ENCODE measurements around the gene SPDYE2.
"Not testable (repeated sequence)": the region's sequence is repeated elsewhere in the genome, so short reads cannot be mapped to it uniquely, and the experiment has no call there.

Gene SPDYE2

DNA sequence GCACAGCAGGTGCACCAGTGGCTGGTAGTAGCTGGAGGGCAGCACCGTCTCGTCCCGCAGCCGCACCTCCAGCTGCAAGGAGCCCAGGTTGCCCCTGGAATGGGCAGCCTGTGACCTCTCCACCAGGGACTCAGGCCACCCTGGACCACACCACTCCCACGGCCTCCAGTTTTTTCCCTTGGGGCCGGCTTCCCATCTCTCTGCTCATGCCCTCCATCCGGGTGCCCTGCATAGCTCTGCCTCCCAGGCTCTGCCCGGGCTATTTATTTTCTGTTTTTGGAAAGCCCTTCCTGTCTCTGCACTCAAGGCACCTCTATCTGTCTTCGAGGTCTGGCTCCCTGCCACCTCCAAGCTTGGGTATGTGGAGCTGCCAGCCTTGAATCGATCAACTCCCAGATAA is 45.0 kb downstream of the SPDYE2 start:
- not testable (repeated sequence) for H3K4me1 Mint-ChIP-seq; H3K36me3 Mint-ChIP-seq (ENCODE audit: insufficient read depth); DNase-seq (ENCODE audit: low spot score in 2 of 2); H3K4me3 Mint-ChIP-seq; H3K9me3 Mint-ChIP-seq; H3K27me3 Mint-ChIP-seq; H3K27ac Mint-ChIP-seq (ENCODE audit: low read depth); ATAC-seq (replicated peaks; ENCODE audit: extremely low read depth, poor library complexity, severe bottlenecking)

DNA sequence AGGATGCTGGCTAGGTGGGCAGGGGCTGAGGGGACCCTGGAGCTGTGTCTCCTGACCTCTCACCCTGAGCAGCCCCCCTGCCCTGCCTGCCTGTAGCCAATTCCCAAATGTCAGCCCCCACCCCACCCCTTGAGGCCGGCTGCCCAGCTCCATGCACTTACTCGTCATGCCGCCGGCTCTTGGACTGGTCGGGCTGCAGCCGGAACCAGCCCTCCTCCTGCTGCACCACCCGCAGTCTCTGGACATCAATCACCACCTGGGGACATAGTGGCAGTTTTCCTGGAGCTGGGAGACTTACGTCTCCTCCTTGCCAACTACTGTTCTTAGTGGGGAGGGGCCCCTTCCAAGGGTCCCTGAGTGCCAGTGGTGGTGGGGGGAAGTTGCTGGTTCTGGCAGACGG is 48.7 kb downstream of the SPDYE2 start:
- not testable (repeated sequence) for H3K27me3 Mint-ChIP-seq; H3K36me3 Mint-ChIP-seq (ENCODE audit: insufficient read depth); H3K4me3 Mint-ChIP-seq; DNase-seq (ENCODE audit: low spot score in 2 of 2); H3K4me1 Mint-ChIP-seq; H3K27ac Mint-ChIP-seq (ENCODE audit: low read depth); ATAC-seq (replicated peaks; ENCODE audit: extremely low read depth, poor library complexity, severe bottlenecking); H3K9me3 Mint-ChIP-seq

DNA sequence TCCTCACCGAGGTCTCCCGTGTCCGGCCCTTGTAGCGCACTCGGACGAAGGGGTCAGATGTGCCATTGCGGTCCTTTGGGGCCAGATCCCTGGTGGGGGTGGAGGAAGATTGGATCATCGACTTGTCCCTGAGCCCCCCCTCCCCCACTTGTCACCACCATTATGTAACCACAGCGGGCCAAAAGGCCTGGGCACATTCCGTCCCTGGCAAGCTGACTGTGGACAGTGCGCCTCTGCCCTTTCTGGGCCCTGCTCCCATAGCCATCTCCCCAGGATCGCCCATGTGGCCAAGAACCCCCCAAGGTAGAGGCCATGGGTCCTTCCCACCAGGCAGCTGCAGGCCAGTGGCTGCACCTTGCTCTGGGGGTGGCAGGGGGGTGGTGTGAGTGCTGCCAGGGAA is 51.3 kb downstream of the SPDYE2 start:
- H3K27ac Mint-ChIP-seq (ENCODE audit: low read depth); H3K27me3 Mint-ChIP-seq; ATAC-seq (replicated peaks; ENCODE audit: extremely low read depth, poor library complexity, severe bottlenecking); H3K36me3 Mint-ChIP-seq (ENCODE audit: insufficient read depth); H3K4me1 Mint-ChIP-seq; H3K4me3 Mint-ChIP-seq; H3K9me3 Mint-ChIP-seq; DNase-seq (ENCODE audit: low spot score in 2 of 2): not testable (repeated sequence)

DNA sequence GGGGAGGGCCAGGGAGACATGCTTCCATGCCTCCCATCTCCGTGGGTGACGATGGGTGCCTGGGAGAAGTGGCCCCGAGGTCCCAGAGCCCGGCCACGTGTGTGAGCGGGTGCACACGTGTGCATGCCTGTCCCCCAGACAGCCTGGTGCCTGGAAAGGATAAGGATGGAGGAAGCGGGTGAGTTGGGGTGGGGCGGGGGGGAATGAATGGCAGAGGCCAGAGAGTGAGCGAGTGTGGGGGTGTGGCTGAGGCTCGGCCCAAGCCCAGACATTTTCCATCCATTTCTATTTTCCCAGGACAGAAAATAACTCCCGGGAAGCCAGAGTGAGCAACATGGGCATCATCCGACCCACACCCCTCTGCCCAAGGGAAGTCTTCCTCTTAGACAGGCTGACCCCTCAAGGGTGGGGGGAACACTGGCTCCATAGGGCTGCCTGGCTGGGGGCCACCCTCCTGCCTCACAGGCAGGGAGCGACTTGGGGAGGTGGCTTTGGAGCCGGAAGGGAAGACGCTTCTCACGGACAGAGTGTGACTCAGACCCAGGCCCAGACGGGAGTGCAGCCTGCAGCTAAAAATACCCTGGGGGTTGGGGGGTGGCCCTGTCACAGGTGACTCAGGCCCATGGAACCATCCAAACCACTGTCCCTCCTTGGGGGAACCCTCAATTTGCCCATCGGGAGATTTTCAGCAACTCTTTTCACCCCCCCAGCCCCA is 53.6 kb downstream of the SPDYE2 start:
- not testable (repeated sequence) for ATAC-seq (replicated peaks; ENCODE audit: extremely low read depth, poor library complexity, severe bottlenecking); DNase-seq (ENCODE audit: low spot score in 2 of 2); H3K4me1 Mint-ChIP-seq; H3K27me3 Mint-ChIP-seq; H3K9me3 Mint-ChIP-seq; H3K36me3 Mint-ChIP-seq (ENCODE audit: insufficient read depth); H3K27ac Mint-ChIP-seq (ENCODE audit: low read depth); H3K4me3 Mint-ChIP-seq

DNA sequence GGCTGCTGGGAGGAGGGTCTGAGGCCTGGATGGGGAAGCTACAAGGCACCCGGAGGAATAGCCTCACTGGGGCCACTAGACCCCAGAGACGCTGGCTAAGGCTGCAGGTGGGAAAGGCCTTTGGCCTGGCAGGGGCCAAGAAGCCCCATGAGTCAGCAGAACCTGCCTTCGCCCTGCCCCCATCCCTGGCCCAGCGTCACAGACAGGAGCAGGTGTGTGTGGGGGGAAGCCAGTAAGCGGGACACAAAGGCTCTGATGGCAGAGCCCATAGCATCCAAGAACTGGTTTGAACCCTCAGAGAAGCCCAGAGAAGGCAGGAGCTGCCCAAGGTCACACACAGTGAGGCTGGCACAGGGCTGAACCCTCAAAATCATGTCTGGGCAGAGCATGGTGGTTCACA is 55.8 kb downstream of the SPDYE2 start:
- not testable (repeated sequence) for H3K36me3 Mint-ChIP-seq (ENCODE audit: insufficient read depth); DNase-seq (ENCODE audit: low spot score in 2 of 2); H3K27me3 Mint-ChIP-seq; H3K4me1 Mint-ChIP-seq; H3K4me3 Mint-ChIP-seq; ATAC-seq (replicated peaks; ENCODE audit: extremely low read depth, poor library complexity, severe bottlenecking); H3K27ac Mint-ChIP-seq (ENCODE audit: low read depth); H3K9me3 Mint-ChIP-seq

DNA sequence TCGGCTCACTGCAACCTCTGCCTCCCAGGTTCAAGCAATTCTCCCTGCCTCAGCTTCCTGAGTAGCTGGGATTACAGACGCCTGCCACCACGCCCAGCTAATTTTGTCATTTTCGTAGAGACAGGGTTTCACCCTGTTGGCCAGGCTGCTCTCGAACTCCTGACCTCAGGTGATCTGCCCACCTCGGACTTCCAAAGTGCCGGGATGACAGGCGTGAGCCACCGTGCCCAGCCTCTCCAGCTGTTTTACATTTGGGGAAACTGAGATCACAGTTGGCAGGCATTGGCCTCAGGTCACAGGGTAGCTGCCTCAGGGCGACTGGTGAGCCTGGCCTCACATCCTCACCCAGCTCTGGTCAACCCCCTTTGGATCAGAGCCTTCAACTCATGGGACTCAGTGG is 58.7 kb downstream of the SPDYE2 start:
- H3K9me3 Mint-ChIP-seq; H3K4me3 Mint-ChIP-seq; H3K36me3 Mint-ChIP-seq (ENCODE audit: insufficient read depth); ATAC-seq (replicated peaks; ENCODE audit: extremely low read depth, poor library complexity, severe bottlenecking); H3K27ac Mint-ChIP-seq (ENCODE audit: low read depth); H3K4me1 Mint-ChIP-seq; H3K27me3 Mint-ChIP-seq; DNase-seq (ENCODE audit: low spot score in 2 of 2): not testable (repeated sequence)

DNA sequence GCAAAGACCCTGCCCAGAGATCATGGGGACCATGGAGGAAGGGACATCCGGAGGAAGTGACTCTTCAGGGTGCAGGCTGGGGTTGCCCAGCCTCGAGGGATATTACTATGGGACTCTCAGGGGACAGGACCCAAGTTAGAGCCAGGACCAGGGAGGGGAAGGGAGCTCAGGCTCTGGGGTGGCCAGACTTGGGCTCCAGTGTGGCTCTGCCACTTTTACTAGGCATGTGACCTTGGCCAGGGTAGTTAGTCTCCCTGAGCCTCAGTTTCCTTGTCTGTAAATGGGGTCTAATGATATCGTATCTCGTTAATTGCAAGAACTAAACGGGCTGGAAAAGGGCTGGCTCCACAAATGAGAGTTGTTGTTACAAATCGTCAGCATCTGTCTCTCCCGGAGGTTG is 59.4 kb downstream of the SPDYE2 start:
- not testable (repeated sequence) for H3K9me3 Mint-ChIP-seq; H3K4me3 Mint-ChIP-seq; H3K4me1 Mint-ChIP-seq; H3K27me3 Mint-ChIP-seq; ATAC-seq (replicated peaks; ENCODE audit: extremely low read depth, poor library complexity, severe bottlenecking); H3K36me3 Mint-ChIP-seq (ENCODE audit: insufficient read depth); DNase-seq (ENCODE audit: low spot score in 2 of 2); H3K27ac Mint-ChIP-seq (ENCODE audit: low read depth)

DNA sequence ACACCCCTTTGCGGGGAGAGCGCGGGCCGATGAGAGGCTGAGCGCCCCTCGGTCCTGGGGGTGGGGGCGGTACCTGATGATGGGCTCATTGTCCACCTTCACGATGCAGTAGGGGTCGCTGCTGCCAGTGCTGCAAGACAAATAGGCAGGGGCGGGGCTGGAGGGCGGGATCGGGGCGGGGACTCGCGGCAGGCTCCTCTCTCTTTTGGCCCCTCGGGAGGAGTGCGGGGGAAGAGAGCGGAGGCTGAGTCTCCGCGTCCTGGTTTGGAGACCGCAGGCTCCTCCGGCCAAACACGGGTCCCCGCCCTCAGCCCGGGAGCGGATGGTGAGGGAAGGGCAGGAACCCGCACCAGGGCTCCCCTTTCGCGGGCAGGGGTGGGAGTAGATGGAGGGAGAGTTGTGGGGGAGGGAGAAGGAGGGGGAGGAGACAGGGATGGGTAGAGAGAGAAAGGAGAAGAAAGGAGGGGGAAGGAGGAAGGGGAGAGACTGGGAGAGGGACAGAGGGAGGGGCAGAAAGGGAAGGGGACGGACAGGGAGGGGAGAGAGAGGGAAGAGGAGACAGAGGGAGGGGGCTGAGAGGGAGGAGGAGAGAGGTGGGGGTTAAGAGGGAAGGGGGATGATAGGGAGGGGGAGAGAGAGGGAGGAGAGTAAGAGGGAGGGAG is 60.1 kb downstream of the SPDYE2 start:
- not testable (repeated sequence) for H3K4me3 Mint-ChIP-seq; H3K9me3 Mint-ChIP-seq; H3K36me3 Mint-ChIP-seq (ENCODE audit: insufficient read depth); H3K4me1 Mint-ChIP-seq; DNase-seq (ENCODE audit: low spot score in 2 of 2); H3K27me3 Mint-ChIP-seq; H3K27ac Mint-ChIP-seq (ENCODE audit: low read depth)
- peak; percentile 48 for ATAC-seq (replicated peaks; ENCODE audit: extremely low read depth, poor library complexity, severe bottlenecking)

DNA sequence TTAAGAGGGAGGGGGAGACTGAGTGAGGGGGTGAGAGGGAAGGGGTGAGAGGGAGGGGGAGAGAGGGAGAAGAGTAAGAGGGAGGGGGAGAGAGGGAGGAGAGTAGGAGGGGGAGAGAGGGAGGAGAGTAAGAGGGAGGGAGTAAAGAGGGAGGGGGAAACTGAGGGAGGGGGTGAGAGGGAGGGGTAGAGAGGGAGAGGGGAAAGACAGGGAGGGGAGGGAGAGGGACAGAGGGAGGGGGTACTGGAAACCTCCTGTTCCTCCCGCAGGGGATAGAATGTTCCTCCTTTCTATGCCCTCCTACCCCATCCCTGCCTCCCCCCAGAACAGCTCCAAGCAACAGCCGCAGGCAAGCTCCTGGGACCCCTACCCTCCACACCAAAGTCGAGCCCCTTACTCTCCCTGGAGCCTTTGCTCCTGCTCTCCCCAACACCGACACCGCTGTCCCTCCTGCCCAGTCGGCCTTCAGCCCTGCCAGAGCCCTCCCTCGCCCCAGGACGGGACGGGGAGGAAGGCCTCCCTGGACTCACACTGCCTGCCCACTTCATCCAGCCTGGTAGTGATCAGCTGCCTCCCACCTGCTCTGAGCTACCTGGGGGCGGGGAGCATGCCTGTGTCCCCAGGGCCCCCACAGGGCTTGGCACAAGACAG is 60.8 kb downstream of the SPDYE2 start:
- not testable (repeated sequence) for H3K9me3 Mint-ChIP-seq; H3K4me1 Mint-ChIP-seq; H3K27me3 Mint-ChIP-seq; H3K4me3 Mint-ChIP-seq; ATAC-seq (replicated peaks; ENCODE audit: extremely low read depth, poor library complexity, severe bottlenecking); H3K36me3 Mint-ChIP-seq (ENCODE audit: insufficient read depth); H3K27ac Mint-ChIP-seq (ENCODE audit: low read depth); DNase-seq (ENCODE audit: low spot score in 2 of 2)
